K562 (cell line): Measurements from ENCODE around the gene CRAMP1. TPM values are rescaled to one million over a fixed set of nuclear protein-coding genes. Genes with fewer than 3 reads are reported as not detected.

Experiments
- ATF7 ChIP-seq: fragments of 450-650 bp; IDR thresholded peaks from 2 replicates; pipeline ENCODE4 v1.7.1; 2014; ENCODE audit warnings: mild to moderate bottlenecking, moderate library complexity
- BACH1 ChIP-seq: fragments of 200-800 bp; sonication (Bioruptor generic); IDR thresholded peaks from 2 replicates; pipeline ENCODE4 v1.6.1; 2016; ENCODE audit warnings: missing genetic modification characterization, missing compliant biosample characterization
- CREM ChIP-seq: IDR thresholded peaks from 2 replicates; pipeline ENCODE4 v1.6.1; 2014; ENCODE audit warnings: antibody characterized with exemption, low read depth
- ELF1 ChIP-seq: fragments of 200-800 bp; sonication (Bioruptor generic); IDR thresholded peaks from 2 replicates; pipeline ENCODE4 v1.6.1; 2016; ENCODE audit warnings: missing genetic modification characterization, missing compliant biosample characterization
- ETV1 ChIP-seq: fragments of 450-650 bp; conservative IDR thresholded peaks from 2 replicates; pipeline ENCODE4 v1.6.1; 2016; ENCODE audit warnings: missing genetic modification characterization, control low read depth, low read depth, missing compliant biosample characterization
- GATAD2A ChIP-seq: fragments of 450-650 bp; IDR thresholded peaks from 2 replicates; pipeline ENCODE4 v1.6.1; 2017
- ZBTB11 ChIP-seq, 3 experiments: fragments of 200-800 bp in 1 of 3; fragments of 250-450 bp in 1 of 3; fragments of 450-650 bp in 1 of 3; sonication (Bioruptor Pico) in 1 of 3; sonication (Bioruptor generic) in 1 of 3; formaldehyde crosslinking in 1 of 3; IDR thresholded peaks; 2 replicates each; pipeline versions ENCODE4 v1.6.1 to v1.8.0; 2016 to 2022; ENCODE audit warnings: mild to moderate bottlenecking in 2 of 3, missing genetic modification characterization in 2 of 3, missing compliant biosample characterization in 1 of 3, moderate library complexity in 1 of 3
- ZEB2 ChIP-seq: fragments of 450-650 bp; IDR thresholded peaks from 2 replicates; pipeline ENCODE4 v1.6.1; 2016
- ZNF318 ChIP-seq, 2 experiments: fragments of 450-650 bp; IDR thresholded peaks; 2 replicates each; pipeline ENCODE4 v1.6.1; 2016; ENCODE audit warnings: mild to moderate bottlenecking in 2 of 2, borderline replicate concordance in 1 of 2, low read depth in 1 of 2, moderate library complexity in 1 of 2
- ZNF398 ChIP-seq: fragments of 250-450 bp; sonication (Bioruptor Pico); IDR thresholded peaks from 2 replicates; pipeline ENCODE4 v1.8.0; 2021; ENCODE audit warnings: moderate library complexity, mild to moderate bottlenecking, inconsistent platforms
- ZNF695 ChIP-seq: fragments of 450-650 bp; formaldehyde crosslinking; IDR thresholded peaks from 2 replicates; pipeline ENCODE4 v1.4.0; 2020; ENCODE audit warnings: mild to moderate bottlenecking, moderate library complexity
- ZNF778 ChIP-seq: fragments of 450-650 bp; formaldehyde crosslinking; IDR thresholded peaks from 2 replicates; pipeline ENCODE4 v1.4.0; 2020; ENCODE audit warnings: mild to moderate bottlenecking, moderate library complexity
- polyA plus RNA-seq, 8 experiments: library from polyadenylated mRNA; depleted of rRNA in 4 of 8; stranded (reverse) in 5 of 8; unstranded in 3 of 8; fragments of >200 nt; fragmentation: Nextera tagmentation in 2 of 8; fragmentation: Illumina TruSeq in 1 of 8; extraction: Ambion mirVana in 2 of 8; extraction: Trizol in 1 of 8; gene quantifications; 2 replicates each; pipeline versions ENCODE4 v1.2.1 to v1.2.3, GENCODE V29; 2011 to 2014; ENCODE audit warnings: inconsistent platforms in 1 of 8, missing spikeins in 1 of 8
- total RNA-seq, 7 experiments: library from RNA; depleted of rRNA in 6 of 7; stranded (reverse); fragments of >200 nt in 6 of 7; fragmentation: Illumina TruSeq in 2 of 7; extraction: Trizol in 2 of 7; gene quantifications; 2 replicates each; pipeline versions ENCODE4 v1.2.1 to v1.2.3, GENCODE V29; 2011 to 2021; ENCODE audit warnings: low replicate concordance in 1 of 7

Gene CRAMP1
- total and polyA plus RNA-seq, 9 of the 15 experiments (the other 6 are each of a cell fraction or from before 2014, with no cell fraction given): 0.52 to 20.8 (median 7.5) TPM

GRCh38 chr16:1645914-1646525 lies 33.9 kb downstream of the CRAMP1 start (continued):
- TF ChIP-seq ZNF318 (IDR thresholded peaks at IDR 0.05; ENCODE audit: borderline replicate concordance in 1 of 2, low read depth in 1 of 2) (peak in 1 of 2 experiments; percentile 66; a peak in 2 of 4 replicates), GATAD2A (peak; percentile 59; the same call in 1 of the 2 replicates), ATF7 (0 out of 2 replicates have a peak, but pooled peaks have one; percentile 33), ELF1 (tag) (peak; percentile 81), ZEB2 (no peak), BACH1 (tag) (peak; percentile 97), ETV1 (tag) (peak; percentile 15; the same call in 1 of the 2 replicates), ZNF778 (CRISPR knock-in tag) (no peak), ZNF695 (CRISPR knock-in tag) (no peak), ZBTB11 (CRISPR knock-in tag; IDR thresholded peaks at IDR 0.05) (0 out of 6 replicates have a peak, but pooled peaks of 1 of the 3 experiments have one; percentile 26), ZNF398 (CRISPR knock-in tag) (no peak), CREM (0 out of 2 replicates have a peak, but pooled peaks have one; percentile 19)
